HepG2 (cell line): ENCODE measurements around the gene ENAH. TPM values are rescaled to one million over a fixed set of nuclear protein-coding genes. Genes with fewer than 3 reads are reported as not detected.
"Not testable (repeated sequence)": the region's sequence is repeated elsewhere in the genome, so short reads cannot be mapped to it uniquely, and the experiment has no call there.

ENCODE experiments used
- ATAC-seq: fragments of 200-7000 bp; cut with Tn5 transposase; 3 replicates; pipeline ENCODE4 v1.9.1; 2020; ENCODE audit warnings: mild to moderate bottlenecking, moderate library complexity
- BruUV-seq: library from RNA; stranded (reverse); fragments of 400-500 nt; replicated peaks from 2 replicates; lab custom pipeline; 2021; lab: Mats Ljungman, UMichigan
- CTCF ChIA-PET: fragments of 300-600 bp; formaldehyde crosslinking; extraction: SDS; loops from one replicate; lab custom pipeline; 2021; ENCODE audit warnings: low total read pairs, inconsistent platforms, low intra/inter-chr PET ratio; lab: Yijun Ruan, JAX
- POLR2A ChIA-PET: fragments of 350-600 bp; sonication (Branson Sonifier 250); formaldehyde crosslinking; loops from one replicate; lab custom pipeline; 2020; ENCODE audit warnings: antibody characterized with exemption, inconsistent platforms; lab: Yijun Ruan, JAX
- DNase-seq: peaks from one replicate; pipeline ENCODE4 v3.0.0-alpha.2; 2015; ENCODE audit warnings: low spot score
- FAIRE-seq: peaks from 3 replicates; lab custom pipeline; 2011; peaks lifted over from hg19 to GRCh38; lab: Jason Lieb, UNC
- H2AFZ ChIP-seq: one replicate; pipeline ENCODE4 v1.6.1; 2011; ENCODE audit warnings: low read length, inconsistent platforms
- H3K27ac ChIP-seq: fragments of 300-600 bp; 3 replicates; pipeline ENCODE4 v1.8.0; 2011; ENCODE audit warnings: mixed run types, mild to moderate bottlenecking, mixed read lengths, low read length, inconsistent platforms; ENCODE audit not compliant: insufficient read depth; ENCODE audit errors: extremely low read length
- H3K27me3 ChIP-seq, 2 experiments: fragments of 200-600 bp in 1 of 2; 2 replicates in 1 of 2; 3 replicates in 1 of 2; pipeline versions ENCODE4 v1.6.0 to v1.8.0; 2011; ENCODE audit warnings: low read length in 2 of 2, mild to moderate bottlenecking in 2 of 2, moderate library complexity in 2 of 2, inconsistent platforms in 1 of 2; ENCODE audit not compliant: insufficient read depth in 2 of 2, control insufficient read depth in 1 of 2
- H3K36me3 ChIP-seq, 2 experiments: fragments of 200-600 bp in 1 of 2; replicated peaks in 1 of 2; 2 replicates in 1 of 2; 3 replicates in 1 of 2; pipeline versions ENCODE4 v1.5.1 to v1.8.0; 2011; ENCODE audit warnings: low read length in 2 of 2, inconsistent platforms in 1 of 2; ENCODE audit not compliant: insufficient read depth in 2 of 2, control insufficient read depth in 1 of 2
- H3K4me1 ChIP-seq: 2 replicates; pipeline ENCODE4 v1.5.1; 2012; ENCODE audit warnings: low read length, inconsistent platforms; ENCODE audit not compliant: insufficient read depth
- H3K4me2 ChIP-seq: 2 replicates; pipeline ENCODE4 v1.6.0; 2011; ENCODE audit warnings: low read depth, low read length, inconsistent platforms
- H3K4me3 ChIP-seq, 3 experiments: fragments of 200-600 bp in 1 of 3; sonication (generic), shearing (Covaris generic) in 1 of 3; replicated peaks in 1 of 3; 2 replicates each; pipeline ENCODE4 v1.5.1; 2011 to 2016; ENCODE audit warnings: low read length in 3 of 3, inconsistent platforms in 2 of 3, low read depth in 2 of 3, mild to moderate bottlenecking in 2 of 3, control low read depth in 1 of 3, mixed read lengths in 1 of 3; ENCODE audit not compliant: insufficient read depth in 1 of 3
- H3K79me2 ChIP-seq: one replicate; pipeline ENCODE4 v1.6.1; 2011; ENCODE audit warnings: low read length, inconsistent platforms; ENCODE audit not compliant: insufficient read depth
- H3K9ac ChIP-seq: 2 replicates; pipeline ENCODE4 v1.6.0; 2011; ENCODE audit warnings: mild to moderate bottlenecking, low read depth, low read length, inconsistent platforms; ENCODE audit not compliant: insufficient read depth
- H3K9me3 ChIP-seq: 2 replicates; pipeline ENCODE4 v1.5.1; 2012; ENCODE audit warnings: mild to moderate bottlenecking, low read length
- H4K20me1 ChIP-seq: 2 replicates; pipeline ENCODE4 v1.6.0; 2011; ENCODE audit warnings: inconsistent platforms, mild to moderate bottlenecking, low read length, moderate library complexity; ENCODE audit not compliant: insufficient read depth
- ATAD3A ChIP-seq: sonication (generic); formaldehyde crosslinking; IDR thresholded peaks from 2 replicates; pipeline ENCODE4 v1.4.0; 2020; ENCODE audit warnings: missing genetic modification reagents
- CCDC6 ChIP-seq: sonication (generic); formaldehyde crosslinking; IDR thresholded peaks from 2 replicates; pipeline ENCODE4 v1.8.1; 2022; ENCODE audit warnings: mild to moderate bottlenecking, missing genetic modification reagents, moderate library complexity
- ETV5 ChIP-seq: IDR thresholded peaks from 2 replicates; pipeline ENCODE4 v1.6.1; 2018; ENCODE audit warnings: missing biosample characterization, missing genetic modification reagents, inconsistent platforms, borderline replicate concordance
- MIER3 ChIP-seq: IDR thresholded peaks from 2 replicates; pipeline ENCODE4 v1.6.1; 2016; ENCODE audit warnings: missing compliant biosample characterization, borderline replicate concordance
- PBX3 ChIP-seq: sonication (generic); formaldehyde crosslinking; IDR thresholded peaks from 2 replicates; pipeline ENCODE4 v1.8.1; 2023; ENCODE audit warnings: missing genetic modification reagents, inconsistent platforms, borderline replicate concordance
- ZFP36L2 ChIP-seq: sonication (generic); formaldehyde crosslinking; IDR thresholded peaks from 2 replicates; pipeline ENCODE4 v1.4.0; 2020; ENCODE audit warnings: missing genetic modification reagents
- ZIK1 ChIP-seq: sonication (generic); formaldehyde crosslinking; IDR thresholded peaks from 2 replicates; pipeline ENCODE4 v1.5.0; 2020; ENCODE audit warnings: mild to moderate bottlenecking, low read depth, missing genetic modification reagents, borderline replicate concordance
- ZNF10 ChIP-seq: sonication (generic); formaldehyde crosslinking; IDR thresholded peaks from 2 replicates; pipeline ENCODE4 v1.4.0; 2020; ENCODE audit warnings: mild to moderate bottlenecking, low read depth, missing genetic modification reagents, borderline replicate concordance
- ZNF460 ChIP-seq: sonication (generic); formaldehyde crosslinking; IDR thresholded peaks from 2 replicates; pipeline ENCODE4 v1.5.1; 2020; ENCODE audit warnings: missing genetic modification reagents, mild to moderate bottlenecking, borderline replicate concordance
- ZNF557 ChIP-seq: sonication (generic); formaldehyde crosslinking; IDR thresholded peaks from 2 replicates; pipeline ENCODE4 v1.4.0; 2020; ENCODE audit warnings: missing genetic modification reagents
- ZNF704 ChIP-seq: sonication (generic); formaldehyde crosslinking; IDR thresholded peaks from 2 replicates; pipeline ENCODE4 v1.8.1; 2023; ENCODE audit warnings: mild to moderate bottlenecking, inconsistent platforms, moderate library complexity, missing genetic modification reagents, borderline replicate concordance
- WGBS: methylation state at CpG from one replicate; pipeline ENCODE4 v1.1.6; 2017; ENCODE audit warnings: low lambda C conversion rate; 5-methylcytosine and 5-hydroxymethylcytosine counted together
- in situ Hi-C: cut with HindIII; loops from 2 replicates; pipeline ENCODE4 v1.10.0; 2017; ENCODE audit warnings: low pct_unique_long_range_greater_than_20kb; ENCODE audit not compliant: extremely low pct_ligation_motif_present
- intact Hi-C: fragments of 100-400 bp; cut with micrococcal nuclease; formaldehyde crosslinking; loops from one replicate; pipeline ENCODE4 v1.10.0; 2022; ENCODE audit not compliant: unreplicated experiment
- polyA plus RNA-seq, 8 experiments: library from polyadenylated mRNA; depleted of rRNA in 3 of 8; stranded (reverse) in 7 of 8; unstranded in 1 of 8; fragments of >200 nt; fragmentation: Illumina TruSeq in 4 of 8; extraction: Trizol in 4 of 8; gene quantifications; 2 replicates each; pipeline versions ENCODE4 v1.2.1 to v1.2.3, GENCODE V29; 2011 to 2016; ENCODE audit warnings: low read depth in 4 of 8, missing spikeins in 1 of 8, mixed read lengths in 1 of 8; ENCODE audit not compliant: insufficient read depth in 1 of 8
- total RNA-seq, 5 experiments: library from RNA; depleted of rRNA; stranded (reverse); fragments of >200 nt; fragmentation: Illumina TruSeq; extraction: Trizol; gene quantifications; 2 replicates each; pipeline ENCODE4 v1.2.3, GENCODE V29; 2016; ENCODE audit warnings: low read depth in 1 of 5
- TF ChIP-seq, protein P1 (sequence below): sonication (generic); formaldehyde crosslinking; IDR thresholded peaks from 2 replicates; pipeline ENCODE4 v1.5.1; 2020; ENCODE audit warnings: missing genetic modification reagents, mild to moderate bottlenecking, borderline replicate concordance
- TF ChIP-seq, protein P2 (sequence below): IDR thresholded peaks from 2 replicates; pipeline ENCODE4 v1.6.1; 2018; ENCODE audit warnings: missing genetic modification reagents

The ENAH gene
- total and polyA plus RNA-seq, 2 of the 13 experiments (the other 11 are each of a cell fraction or from before 2014, with no cell fraction given): 22.1 to 58.3 TPM

- H4K20me1 ChIP-seq, H3K36me3 ChIP-seq, DNase-seq, H3K4me2 ChIP-seq, FAIRE-seq, intact Hi-C loops, ATAC-seq, H3K27me3 ChIP-seq, POLR2A ChIA-PET, in situ Hi-C loops, BruUV-seq, H3K27ac ChIP-seq, H3K9me3 ChIP-seq, H2AFZ ChIP-seq, CTCF ChIA-PET, H3K4me3 ChIP-seq, H3K9ac ChIP-seq: not testable (repeated sequence)
- 98% methylated on average over 14 of the region's 29 CpGs for WGBS
- Histone ChIP-seq H3K4me1 (peaks cover 41% of the 10 kb centered on the region), H3K79me2 (peaks cover 64% of the 10 kb centered on the region)
Observed at GRCh38 chr1:225615403-225615790, 37.5 kb downstream of the ENAH start.

GRCh38 chr1:225613006-225613405, 39.9 kb downstream of the ENAH start:
- Histone ChIP-seq H3K9ac (no peak overlapping the region), H4K20me1 (no peaks in the 10 kb centered on the region; the same call in none of the 2 replicates), H3K9me3 (no peaks in the 10 kb centered on the region), H3K4me1 (peaks cover 32% of the 10 kb centered on the region), H3K27ac (no peak overlapping the region), H3K4me3 (no peak overlapping the region), H3K4me2 (no peak overlapping the region), H3K79me2 (peaks cover 65% of the 10 kb centered on the region), H2AFZ (no peak overlapping the region), H3K36me3 (no peaks in the 10 kb centered on the region), H3K27me3 (no peaks in the 10 kb centered on the region)
- ATAC-seq (no peak), DNase-seq (no peak), FAIRE-seq (no peak)
- ChIA-PET CTCF (no interaction called here), POLR2A (no interaction called here)
- BruUV-seq: no TSS peak
- 86% methylated on average over 3 of the region's 3 CpGs for WGBS
- in situ Hi-C loops: no loop called here
- intact Hi-C loops: no loop called here
- TF ChIP-seq, protein P1, sequence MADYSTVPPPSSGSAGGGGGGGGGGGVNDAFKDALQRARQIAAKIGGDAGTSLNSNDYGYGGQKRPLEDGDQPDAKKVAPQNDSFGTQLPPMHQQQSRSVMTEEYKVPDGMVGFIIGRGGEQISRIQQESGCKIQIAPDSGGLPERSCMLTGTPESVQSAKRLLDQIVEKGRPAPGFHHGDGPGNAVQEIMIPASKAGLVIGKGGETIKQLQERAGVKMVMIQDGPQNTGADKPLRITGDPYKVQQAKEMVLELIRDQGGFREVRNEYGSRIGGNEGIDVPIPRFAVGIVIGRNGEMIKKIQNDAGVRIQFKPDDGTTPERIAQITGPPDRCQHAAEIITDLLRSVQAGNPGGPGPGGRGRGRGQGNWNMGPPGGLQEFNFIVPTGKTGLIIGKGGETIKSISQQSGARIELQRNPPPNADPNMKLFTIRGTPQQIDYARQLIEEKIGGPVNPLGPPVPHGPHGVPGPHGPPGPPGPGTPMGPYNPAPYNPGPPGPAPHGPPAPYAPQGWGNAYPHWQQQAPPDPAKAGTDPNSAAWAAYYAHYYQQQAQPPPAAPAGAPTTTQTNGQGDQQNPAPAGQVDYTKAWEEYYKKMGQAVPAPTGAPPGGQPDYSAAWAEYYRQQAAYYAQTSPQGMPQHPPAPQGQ (CRISPR knock-in tag): no peak
- TF ChIP-seq CCDC6 (CRISPR knock-in tag) (no peak), MIER3 (no peak), PBX3 (CRISPR knock-in tag) (no peak), ATAD3A (CRISPR knock-in tag) (no peak), ZNF704 (CRISPR knock-in tag) (no peak), ZNF460 (no peak), ETV5 (CRISPR knock-in tag) (no peak), ZIK1 (CRISPR knock-in tag) (no peak), ZFP36L2 (CRISPR knock-in tag) (no peak), ZNF10 (CRISPR knock-in tag) (no peak), ZNF557 (CRISPR knock-in tag) (no peak)
- TF ChIP-seq, protein P2, sequence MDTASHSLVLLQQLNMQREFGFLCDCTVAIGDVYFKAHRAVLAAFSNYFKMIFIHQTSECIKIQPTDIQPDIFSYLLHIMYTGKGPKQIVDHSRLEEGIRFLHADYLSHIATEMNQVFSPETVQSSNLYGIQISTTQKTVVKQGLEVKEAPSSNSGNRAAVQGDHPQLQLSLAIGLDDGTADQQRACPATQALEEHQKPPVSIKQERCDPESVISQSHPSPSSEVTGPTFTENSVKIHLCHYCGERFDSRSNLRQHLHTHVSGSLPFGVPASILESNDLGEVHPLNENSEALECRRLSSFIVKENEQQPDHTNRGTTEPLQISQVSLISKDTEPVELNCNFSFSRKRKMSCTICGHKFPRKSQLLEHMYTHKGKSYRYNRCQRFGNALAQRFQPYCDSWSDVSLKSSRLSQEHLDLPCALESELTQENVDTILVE: no peak
